Karpas-422 (cell line): ENCODE data around the gene MAP3K20. TPM values are rescaled to one million over a fixed set of nuclear protein-coding genes. Genes with fewer than 3 reads are reported as not detected.
A peak's percentile ranks its signal among the peaks of the same experiment; 100 is the strongest.

Experiments
- DNase-seq: peaks from one replicate; pipeline ENCODE4 v3.0.0-alpha.2; 2015
- H2AFZ ChIP-seq: fragments of 200-600 bp; sonication (generic); 2 replicates; pipeline ENCODE4 v1.6.1; 2014; ENCODE audit warnings: antibody characterized with exemption, low read length, mixed read lengths
- H3K27ac ChIP-seq: fragments of 200-600 bp; sonication (generic); 2 replicates; pipeline ENCODE4 v1.5.1; 2014; ENCODE audit warnings: mild to moderate bottlenecking, low read length, moderate library complexity
- H3K27me3 ChIP-seq: fragments of 200-600 bp; sonication (generic); 2 replicates; pipeline ENCODE4 v1.6.1; 2014; ENCODE audit warnings: low read length, mixed read lengths
- H3K36me3 ChIP-seq: fragments of 200-600 bp; sonication (generic); 2 replicates; pipeline ENCODE4 v1.6.1; 2014; ENCODE audit warnings: low read length, mixed read lengths; ENCODE audit not compliant: insufficient read depth
- H3K4me1 ChIP-seq: fragments of 200-600 bp; sonication (generic); 2 replicates; pipeline ENCODE4 v1.6.1; 2014; ENCODE audit warnings: mild to moderate bottlenecking, low read length, mixed read lengths
- H3K4me2 ChIP-seq: fragments of 200-600 bp; sonication (generic); 2 replicates; pipeline ENCODE4 v1.6.1; 2014; ENCODE audit warnings: low read length, low read depth, mild to moderate bottlenecking; ENCODE audit not compliant: poor library complexity, severe bottlenecking
- H3K4me3 ChIP-seq: fragments of 200-600 bp; sonication (generic); 2 replicates; pipeline ENCODE4 v1.5.1; 2014; ENCODE audit warnings: mild to moderate bottlenecking, antibody characterized with exemption, low read length, mixed read lengths
- H3K79me2 ChIP-seq: fragments of 200-600 bp; sonication (generic); 2 replicates; pipeline ENCODE4 v1.6.1; 2014; ENCODE audit warnings: mild to moderate bottlenecking, low read length, mixed read lengths
- H3K9ac ChIP-seq: fragments of 200-600 bp; sonication (generic); 2 replicates; pipeline ENCODE4 v1.6.0; 2014; ENCODE audit warnings: low read length
- H3K9me2 ChIP-seq: fragments of 200-600 bp; sonication (generic), shearing (Covaris generic); replicated peaks from 2 replicates; pipeline ENCODE4 v1.6.0; 2014; ENCODE audit warnings: mild to moderate bottlenecking, low read length, moderate library complexity; ENCODE audit not compliant: insufficient read depth
- H3K9me3 ChIP-seq: fragments of 300-700, 200-600 bp; sonication (generic); 2 replicates; pipeline ENCODE4 v1.6.1; 2014; ENCODE audit warnings: low read length, mixed read lengths
- H4K20me1 ChIP-seq: fragments of 200-600 bp; sonication (generic); 2 replicates; pipeline ENCODE4 v1.6.1; 2014; ENCODE audit warnings: mild to moderate bottlenecking, antibody characterized with exemption, low read length, low read depth; ENCODE audit not compliant: insufficient read depth
- total RNA-seq: library from RNA; depleted of rRNA; stranded (reverse); fragments of >200 nt; shearing (Covaris generic); gene quantifications from 2 replicates; pipeline ENCODE4 v1.2.3, GENCODE V29; 2014; ENCODE audit warnings: low replicate concordance

The MAP3K20 gene
- total RNA-seq, 1 experiment from 2014 or later: 0.34 TPM

GRCh38 chr2:173056705-173057364 lies 18.8 kb upstream of the MAP3K20 start:
- Histone ChIP-seq H3K27ac (no peak overlapping the region), H3K9ac (no peak overlapping the region), H3K4me3 (no peak overlapping the region), H3K4me2 (no peak overlapping the region), H3K79me2 (no peaks in the 10 kb centered on the region), H3K9me3 (no peaks in the 10 kb centered on the region), H3K4me1 (peaks cover 9% of the 10 kb centered on the region), H4K20me1 (no peaks in the 10 kb centered on the region), H3K36me3 (no peaks in the 10 kb centered on the region), H3K27me3 (no peaks in the 10 kb centered on the region), H2AFZ (no peak overlapping the region), H3K9me2 (no peaks in the 10 kb centered on the region)
- DNase-seq: no peak

GRCh38 chr2:173058097-173058496 lies 17.5 kb upstream of the MAP3K20 start:
- H3K9ac ChIP-seq: no peak overlapping the region
- H3K27ac ChIP-seq: no peak overlapping the region
- H3K4me3 ChIP-seq: no peak overlapping the region
- H3K4me2 ChIP-seq: no peak overlapping the region
- H3K27me3 ChIP-seq: no peaks in the 10 kb centered on the region
- no peaks in the 10 kb centered on the region for H3K9me3 ChIP-seq
- H3K9me2 ChIP-seq: no peaks in the 10 kb centered on the region
- no peaks in the 10 kb centered on the region for H3K79me2 ChIP-seq
- no peak for DNase-seq
- H4K20me1 ChIP-seq: no peaks in the 10 kb centered on the region
- H3K4me1 ChIP-seq: peaks cover 9% of the 10 kb centered on the region
- H2AFZ ChIP-seq: no peak overlapping the region
- no peaks in the 10 kb centered on the region for H3K36me3 ChIP-seq

GRCh38 chr2:173058673-173059072 lies 17.0 kb upstream of the MAP3K20 start:
- Histone ChIP-seq H3K36me3 (no peaks in the 10 kb centered on the region), H3K27me3 (no peaks in the 10 kb centered on the region), H3K4me2 (no peak overlapping the region), H3K9me3 (no peaks in the 10 kb centered on the region), H3K79me2 (no peaks in the 10 kb centered on the region), H3K9ac (no peak overlapping the region), H3K27ac (no peak overlapping the region), H2AFZ (no peak overlapping the region), H4K20me1 (no peaks in the 10 kb centered on the region), H3K4me1 (peaks cover 9% of the 10 kb centered on the region), H3K4me3 (no peak overlapping the region), H3K9me2 (no peaks in the 10 kb centered on the region)
- no peak for DNase-seq

GRCh38 chr2:173059292-173059691 lies 16.4 kb upstream of the MAP3K20 start:
- Histone ChIP-seq H2AFZ (no peak overlapping the region), H3K4me2 (peak overlapping the region; percentile 13), H3K4me3 (no peak overlapping the region), H3K79me2 (no peaks in the 10 kb centered on the region), H3K27me3 (no peaks in the 10 kb centered on the region), H4K20me1 (no peaks in the 10 kb centered on the region), H3K9me3 (no peaks in the 10 kb centered on the region), H3K27ac (no peak overlapping the region), H3K9me2 (no peaks in the 10 kb centered on the region), H3K4me1 (peaks cover 9% of the 10 kb centered on the region), H3K36me3 (no peaks in the 10 kb centered on the region), H3K9ac (no peak overlapping the region)
- DNase-seq: no peak

GRCh38 chr2:173059971-173060461 lies 15.6 kb upstream of the MAP3K20 start:
- no peak overlapping the region for H3K27ac ChIP-seq
- peaks cover 9% of the 10 kb centered on the region for H3K4me1 ChIP-seq
- no peak overlapping the region for H3K9ac ChIP-seq
- no peak overlapping the region for H2AFZ ChIP-seq
- no peaks in the 10 kb centered on the region for H3K9me3 ChIP-seq
- H3K27me3 ChIP-seq: no peaks in the 10 kb centered on the region
- no peaks in the 10 kb centered on the region for H3K36me3 ChIP-seq
- H3K79me2 ChIP-seq: no peaks in the 10 kb centered on the region
- no peak overlapping the region for H3K4me3 ChIP-seq
- no peaks in the 10 kb centered on the region for H4K20me1 ChIP-seq
- peak overlapping the region; percentile 13 for H3K4me2 ChIP-seq
- H3K9me2 ChIP-seq: no peaks in the 10 kb centered on the region
- DNase-seq: no peak

GRCh38 chr2:173062801-173063200 lies 12.8 kb upstream of the MAP3K20 start:
- H3K79me2 ChIP-seq: no peaks in the 10 kb centered on the region
- no peaks in the 10 kb centered on the region for H4K20me1 ChIP-seq
- H3K9me3 ChIP-seq: no peaks in the 10 kb centered on the region
- no peak for DNase-seq
- no peak overlapping the region for H2AFZ ChIP-seq
- H3K4me3 ChIP-seq: no peak overlapping the region
- no peak overlapping the region for H3K4me2 ChIP-seq
- peaks cover 9% of the 10 kb centered on the region for H3K4me1 ChIP-seq
- H3K36me3 ChIP-seq: no peaks in the 10 kb centered on the region
- H3K27ac ChIP-seq: no peak overlapping the region
- H3K9me2 ChIP-seq: no peaks in the 10 kb centered on the region
- H3K9ac ChIP-seq: no peak overlapping the region
- H3K27me3 ChIP-seq: no peaks in the 10 kb centered on the region

GRCh38 chr2:173064151-173064805 lies 11.4 kb upstream of the MAP3K20 start:
- Histone ChIP-seq H3K9ac (no peak overlapping the region), H3K79me2 (no peaks in the 10 kb centered on the region), H4K20me1 (no peaks in the 10 kb centered on the region), H3K9me3 (no peaks in the 10 kb centered on the region), H3K9me2 (no peaks in the 10 kb centered on the region), H3K4me3 (no peak overlapping the region), H3K4me1 (peaks cover 9% of the 10 kb centered on the region), H3K4me2 (no peak overlapping the region), H3K27ac (no peak overlapping the region), H2AFZ (no peak overlapping the region), H3K27me3 (no peaks in the 10 kb centered on the region), H3K36me3 (no peaks in the 10 kb centered on the region)
- DNase-seq: no peak

GRCh38 chr2:173066887-173067676 lies 8.6 kb upstream of the MAP3K20 start:
- no peaks in the 10 kb centered on the region for H3K36me3 ChIP-seq

More at GRCh38 chr2:173066887-173067676, 8.6 kb upstream of the MAP3K20 start:
- no peak for DNase-seq
- H3K4me1 ChIP-seq: no peaks in the 10 kb centered on the region
- H3K9me3 ChIP-seq: no peaks in the 10 kb centered on the region
- no peaks in the 10 kb centered on the region for H3K79me2 ChIP-seq
- no peaks in the 10 kb centered on the region for H3K9me2 ChIP-seq
- no peaks in the 10 kb centered on the region for H3K27me3 ChIP-seq
- H3K4me3 ChIP-seq: no peak overlapping the region
- H3K27ac ChIP-seq: no peak overlapping the region
- H2AFZ ChIP-seq: no peak overlapping the region
- no peak overlapping the region for H3K9ac ChIP-seq
- no peak overlapping the region for H3K4me2 ChIP-seq
- no peaks in the 10 kb centered on the region for H4K20me1 ChIP-seq
